ENCODE measurements around the gene STK26.
"Not testable (repeated sequence)": the region's sequence is repeated elsewhere in the genome, so short reads cannot be mapped to it uniquely, and the experiment has no call there.

Gene STK26

GRCh38 chrX:132037479-132037993 is 14.4 kb downstream of the STK26 start:
- no peak for DNase-seq (ENCODE audit: low spot score)

GRCh38 chrX:132040066-132040465 is 17.0 kb downstream of the STK26 start:
- DNase-seq (ENCODE audit: low spot score) = no peak

- no peak for DNase-seq (ENCODE audit: low spot score)
These were observed 17.9 kb downstream of the STK26 start for GRCh38 chrX:132041015-132041414.

- DNase-seq (ENCODE audit: low spot score) = no peak
These were observed 20.9 kb downstream of the STK26 start for GRCh38 chrX:132043977-132044376.

- no peak for DNase-seq (ENCODE audit: low spot score)
These were observed 21.9 kb downstream of the STK26 start for GRCh38 chrX:132044953-132045352.

- no peak for DNase-seq (ENCODE audit: low spot score)
These were observed 22.4 kb downstream of the STK26 start for GRCh38 chrX:132045456-132045855.

- no peak for DNase-seq (ENCODE audit: low spot score)
These were observed 23.4 kb downstream of the STK26 start for GRCh38 chrX:132046533-132046932.

GRCh38 chrX:132051778-132052177 is 28.7 kb downstream of the STK26 start:
- not testable (repeated sequence) for DNase-seq (ENCODE audit: low spot score)

- no peak for DNase-seq (ENCODE audit: low spot score)
These were observed 34.9 kb downstream of the STK26 start for GRCh38 chrX:132058050-132058449.

- DNase-seq (ENCODE audit: low spot score) = no peak
These were observed 35.9 kb downstream of the STK26 start for GRCh38 chrX:132058975-132059374.

- DNase-seq (ENCODE audit: low spot score) = no peak
These were observed 37.0 kb downstream of the STK26 start for GRCh38 chrX:132059973-132060540.

GRCh38 chrX:132063334-132063733 is 40.2 kb downstream of the STK26 start:
- no peak for DNase-seq (ENCODE audit: low spot score)

GRCh38 chrX:132063862-132064261 is 40.8 kb downstream of the STK26 start:
- no peak for DNase-seq (ENCODE audit: low spot score)

GRCh38 chrX:132068405-132068804 is 45.3 kb downstream of the STK26 start:
- DNase-seq (ENCODE audit: low spot score) = no peak

GRCh38 chrX:132071254-132071653 is 48.2 kb downstream of the STK26 start:
- peak; percentile 24 for DNase-seq (ENCODE audit: low spot score)

GRCh38 chrX:132077414-132077813 is 54.3 kb downstream of the STK26 start:
- DNase-seq (ENCODE audit: low spot score) = no peak

GRCh38 chrX:132077912-132078311 is 54.8 kb downstream of the STK26 start:
- DNase-seq (ENCODE audit: low spot score) = no peak

- no peak for DNase-seq (ENCODE audit: low spot score)
These were observed 62.7 kb downstream of the STK26 start for GRCh38 chrX:132085786-132086185.

- DNase-seq (ENCODE audit: low spot score) = no peak
These were observed 63.6 kb downstream of the STK26 start for GRCh38 chrX:132086672-132087071.

- DNase-seq (ENCODE audit: low spot score) = no peak
These were observed 65.8 kb downstream of the STK26 start for GRCh38 chrX:132088864-132089263.

- no peak for DNase-seq (ENCODE audit: low spot score)
These were observed 67.5 kb downstream of the STK26 start for GRCh38 chrX:132090403-132091159.

- DNase-seq (ENCODE audit: low spot score) = peak; percentile 59
These were observed 69.5 kb downstream of the STK26 start for GRCh38 chrX:132092439-132093065.

GRCh38 chrX:132093239-132093860 is 70.2 kb downstream of the STK26 start:
- no peak for DNase-seq (ENCODE audit: low spot score)
